Hepatocyte (in vitro differentiated cells): Measurements from ENCODE around the gene MIEF2.

Experiments used
- CTCF ChIP-seq: fragments of 200-600 bp; sonication (generic); IDR thresholded peaks from 2 replicates; pipeline ENCODE4 v1.5.1; 2016; ENCODE audit warnings: antibody characterized with exemption, mild to moderate bottlenecking; ENCODE audit not compliant: poor library complexity
- EZH2 ChIP-seq: fragments of 200-600 bp; sonication (generic); IDR thresholded peaks from 2 replicates; pipeline ENCODE4 v1.6.1; 2016; ENCODE audit warnings: antibody characterized with exemption, mild to moderate bottlenecking, borderline replicate concordance
- EZH2phosphoT487 ChIP-seq: fragments of 200-600 bp; sonication (generic); IDR thresholded peaks from one replicate; pipeline ENCODE4 v1.6.1; 2018; ENCODE audit warnings: antibody characterized with exemption, mild to moderate bottlenecking, low read depth, moderate library complexity; ENCODE audit not compliant: unreplicated experiment, severe bottlenecking

DNA sequence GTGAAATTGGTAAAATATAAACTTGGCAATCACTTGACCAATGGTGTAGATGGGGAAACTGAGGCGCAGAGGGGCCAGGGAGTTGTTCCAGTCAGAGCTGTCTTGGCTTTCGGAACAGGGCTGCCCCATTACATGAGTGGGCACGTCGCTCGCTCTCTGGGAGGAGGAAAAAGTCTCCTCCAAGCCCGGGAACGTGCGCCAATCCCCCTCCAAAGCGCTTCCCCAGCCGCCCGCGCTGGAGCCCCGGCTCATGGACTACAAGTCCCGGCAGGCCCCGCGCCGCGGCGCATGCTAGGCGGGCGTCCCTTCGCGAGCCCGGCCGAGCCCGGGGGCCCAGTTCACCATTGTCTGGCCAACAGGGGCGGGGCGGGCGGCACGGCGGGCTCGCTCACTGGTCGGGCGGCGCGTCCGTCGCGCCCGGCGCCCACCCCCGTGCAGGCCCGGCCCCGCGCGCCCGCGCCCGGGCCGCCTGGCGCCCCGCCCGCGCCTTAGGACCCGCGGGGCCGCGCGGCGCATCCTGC lies 35.3 kb upstream of the MIEF2 start, which contains the start of gene LLGL1:
- TF ChIP-seq CTCF (no peak), EZH2phosphoT487 (no peak), EZH2 (no peak)
